ENCODE results near the gene AGXT. TPM values are rescaled to one million over a fixed set of nuclear protein-coding genes. Genes with fewer than 3 reads are reported as not detected.

Gene AGXT
- polyA plus RNA-seq, 1 donor (not counting 4 experiments of a cell fraction or from before 2014, with no cell fraction given): not detected

DNA sequence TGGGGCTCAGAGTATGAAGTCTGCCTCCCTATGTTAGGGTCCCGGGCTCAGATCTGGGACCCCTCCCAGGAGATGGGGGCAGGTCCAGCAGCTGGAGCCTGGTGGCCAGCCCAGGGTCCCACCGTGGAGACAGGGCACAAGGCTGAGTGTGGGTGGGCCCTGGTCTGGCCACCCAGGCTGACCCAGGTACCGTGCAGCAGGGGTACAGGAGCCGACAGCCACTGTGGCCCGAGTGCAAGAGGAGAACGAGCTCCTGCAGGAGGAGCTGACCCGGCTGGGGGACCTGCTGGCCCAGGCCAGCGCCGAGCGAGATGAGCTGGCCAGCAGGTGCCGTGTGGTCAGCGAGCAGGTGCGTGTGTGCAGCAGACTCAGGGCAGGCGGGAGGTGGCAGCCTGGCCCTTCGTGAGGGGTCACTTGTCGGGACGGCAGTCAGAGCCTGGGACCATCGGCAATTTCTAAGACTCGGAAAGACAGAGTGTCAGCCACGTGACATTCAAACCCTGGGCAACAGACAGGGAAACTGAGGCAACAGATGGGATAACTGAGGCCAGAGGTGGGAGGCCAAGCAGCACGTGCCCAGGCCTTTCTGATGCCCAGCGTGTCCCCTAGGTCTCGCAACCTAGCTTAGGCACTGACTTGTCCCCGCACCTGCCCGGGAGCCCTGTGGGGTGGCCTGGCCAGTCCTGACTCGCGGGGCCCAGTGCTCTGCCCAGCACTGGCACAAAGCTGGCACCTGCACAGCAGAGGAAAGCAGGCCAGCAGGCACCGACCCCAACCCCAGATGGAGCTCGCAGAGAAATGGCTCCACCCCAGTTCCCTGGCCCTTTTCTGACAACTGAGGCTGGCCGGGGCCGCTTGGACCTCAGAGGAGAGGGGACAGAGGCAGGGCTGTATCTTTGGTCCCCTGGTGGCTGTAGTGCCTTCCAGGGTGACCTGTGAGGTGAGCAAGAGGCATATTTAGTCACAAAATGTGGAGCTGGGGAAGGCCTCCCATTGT lies 51.5 kb downstream of the AGXT start:
- Histone ChIP-seq H3K36me3 (ENCODE audit: control insufficient read depth in 2 of 2, extremely low read depth in 1 of 2, insufficient read depth in 2 of 2, low read length in 2 of 2) (no peaks in the 10 kb centered on the region), H4K20me1 (ENCODE audit: control insufficient read depth, extremely low read depth, insufficient read depth, low read length) (peaks cover 6% of the 10 kb centered on the region), H3K4me1 (ENCODE audit: control insufficient read depth, extremely low read depth, insufficient read depth, low read length) (peaks cover 15% of the 10 kb centered on the region), H3K9ac (ENCODE audit: control insufficient read depth, extremely low read depth, insufficient read depth, low read length) (no peak overlapping the region), H2AFZ (ENCODE audit: control insufficient read depth, low read length) (no peak overlapping the region), H3K27me3 (ENCODE audit: control insufficient read depth, extremely low read depth, insufficient read depth, low read length) (peaks cover 20% of the 10 kb centered on the region), H3K9me3 (ENCODE audit: control insufficient read depth, low read depth, low read length) (no peaks in the 10 kb centered on the region), H3K27ac (ENCODE audit: control insufficient read depth, insufficient read depth, low read length) (no peak overlapping the region), H3K4me3 (ENCODE audit: control insufficient read depth in 2 of 3, extremely low read depth in 1 of 3, insufficient read depth in 2 of 3, low read depth in 1 of 3, low read length in 3 of 3) (no peak overlapping the region), H3K4me2 (ENCODE audit: control insufficient read depth, extremely low read depth, insufficient read depth, low read depth, low read length) (no peak overlapping the region), H3K9me1 (ENCODE audit: control insufficient read depth, extremely low read depth, insufficient read depth, low read length) (peaks cover 5% of the 10 kb centered on the region), H3K79me2 (ENCODE audit: control insufficient read depth, insufficient read depth, low read length) (no peaks in the 10 kb centered on the region)
- DNase-seq (ENCODE audit: low read depth, low spot score): no peak
- FAIRE-seq: no peak
- dilution Hi-C loops (cut with MboI; ENCODE audit: extremely low pct_ligation_motif_present, low sequenced_read_pairs): no loop called here
- TF ChIP-seq, protein P1, sequence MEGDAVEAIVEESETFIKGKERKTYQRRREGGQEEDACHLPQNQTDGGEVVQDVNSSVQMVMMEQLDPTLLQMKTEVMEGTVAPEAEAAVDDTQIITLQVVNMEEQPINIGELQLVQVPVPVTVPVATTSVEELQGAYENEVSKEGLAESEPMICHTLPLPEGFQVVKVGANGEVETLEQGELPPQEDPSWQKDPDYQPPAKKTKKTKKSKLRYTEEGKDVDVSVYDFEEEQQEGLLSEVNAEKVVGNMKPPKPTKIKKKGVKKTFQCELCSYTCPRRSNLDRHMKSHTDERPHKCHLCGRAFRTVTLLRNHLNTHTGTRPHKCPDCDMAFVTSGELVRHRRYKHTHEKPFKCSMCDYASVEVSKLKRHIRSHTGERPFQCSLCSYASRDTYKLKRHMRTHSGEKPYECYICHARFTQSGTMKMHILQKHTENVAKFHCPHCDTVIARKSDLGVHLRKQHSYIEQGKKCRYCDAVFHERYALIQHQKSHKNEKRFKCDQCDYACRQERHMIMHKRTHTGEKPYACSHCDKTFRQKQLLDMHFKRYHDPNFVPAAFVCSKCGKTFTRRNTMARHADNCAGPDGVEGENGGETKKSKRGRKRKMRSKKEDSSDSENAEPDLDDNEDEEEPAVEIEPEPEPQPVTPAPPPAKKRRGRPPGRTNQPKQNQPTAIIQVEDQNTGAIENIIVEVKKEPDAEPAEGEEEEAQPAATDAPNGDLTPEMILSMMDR (optimal IDR thresholded peaks at IDR 0.05 in 1 of 3, IDR thresholded peaks at IDR 0.05 in 1 of 3, conservative IDR thresholded peaks at IDR 0.05 in 1 of 3; ENCODE audit: extremely low read depth in 1 of 3, insufficient read depth in 2 of 3, low read length in 3 of 3): no peak
- TF ChIP-seq EZH2 (IDR thresholded peaks at IDR 0.05; ENCODE audit: low read length): no peak

- Histone ChIP-seq H3K27me3 (ENCODE audit: control insufficient read depth, extremely low read depth, insufficient read depth, low read length) (peaks cover 13% of the 10 kb centered on the region), H2AFZ (ENCODE audit: control insufficient read depth, low read length) (no peak overlapping the region), H3K4me3 (ENCODE audit: control insufficient read depth in 2 of 3, extremely low read depth in 1 of 3, insufficient read depth in 2 of 3, low read depth in 1 of 3, low read length in 3 of 3) (no peak overlapping the region), H3K79me2 (ENCODE audit: control insufficient read depth, insufficient read depth, low read length) (no peaks in the 10 kb centered on the region), H3K4me2 (ENCODE audit: control insufficient read depth, extremely low read depth, insufficient read depth, low read depth, low read length) (peak overlapping the region; percentile 56), H3K4me1 (ENCODE audit: control insufficient read depth, extremely low read depth, insufficient read depth, low read length) (peaks cover 15% of the 10 kb centered on the region), H3K27ac (ENCODE audit: control insufficient read depth, insufficient read depth, low read length) (peak overlapping the region; percentile 73), H4K20me1 (ENCODE audit: control insufficient read depth, extremely low read depth, insufficient read depth, low read length) (peaks cover 5% of the 10 kb centered on the region), H3K9me3 (ENCODE audit: control insufficient read depth, low read depth, low read length) (no peaks in the 10 kb centered on the region), H3K9ac (ENCODE audit: control insufficient read depth, extremely low read depth, insufficient read depth, low read length) (peak overlapping the region; percentile 66), H3K36me3 (ENCODE audit: control insufficient read depth in 2 of 2, extremely low read depth in 1 of 2, insufficient read depth in 2 of 2, low read length in 2 of 2) (no peaks in the 10 kb centered on the region), H3K9me1 (ENCODE audit: control insufficient read depth, extremely low read depth, insufficient read depth, low read length) (peaks cover 5% of the 10 kb centered on the region)
- dilution Hi-C loops (cut with MboI; ENCODE audit: extremely low pct_ligation_motif_present, low sequenced_read_pairs): no loop called here
- no peak for FAIRE-seq
- no peak for DNase-seq (ENCODE audit: low read depth, low spot score)
- TF ChIP-seq EZH2 (IDR thresholded peaks at IDR 0.05; ENCODE audit: low read length): no peak
- TF ChIP-seq, protein P1 (optimal IDR thresholded peaks at IDR 0.05 in 1 of 3, IDR thresholded peaks at IDR 0.05 in 1 of 3, conservative IDR thresholded peaks at IDR 0.05 in 1 of 3; ENCODE audit: extremely low read depth in 1 of 3, insufficient read depth in 2 of 3, low read length in 3 of 3): no peak
These were observed 52.2 kb downstream of the AGXT start for GRCh38 chr2:240920783-240921231.
